ENCODE data around the gene AGER.
"Not testable (repeated sequence)": the region's sequence is repeated elsewhere in the genome, so short reads cannot be mapped to it uniquely, and the experiment has no call there.

Gene AGER

GRCh38 chr6:32146287-32146686 lies 37.8 kb downstream of the AGER start:
- TF ChIP-seq CTCF (IDR thresholded peaks at IDR 0.05; ENCODE audit: borderline replicate concordance, insufficient read depth, low read depth, low read length) = no peak
- no peak overlapping the region for H3K4me3 ChIP-seq (ENCODE audit: low read depth, low read length)

GRCh38 chr6:32144238-32144637 lies 39.8 kb downstream of the AGER start:
- H3K4me3 ChIP-seq (ENCODE audit: low read depth, low read length) = not testable (repeated sequence)

GRCh38 chr6:32140420-32141046 lies 43.5 kb downstream of the AGER start:
- TF ChIP-seq CTCF (IDR thresholded peaks at IDR 0.05; ENCODE audit: borderline replicate concordance, insufficient read depth, low read depth, low read length) = no peak

GRCh38 chr6:32139590-32139989 lies 44.5 kb downstream of the AGER start:
- TF ChIP-seq CTCF (IDR thresholded peaks at IDR 0.05; ENCODE audit: borderline replicate concordance, insufficient read depth, low read depth, low read length) = no peak
- no peak overlapping the region for H3K4me3 ChIP-seq (ENCODE audit: low read depth, low read length)

More at GRCh38 chr6:32140420-32141046, 43.5 kb downstream of the AGER start:
- no peak overlapping the region for H3K4me3 ChIP-seq (ENCODE audit: low read depth, low read length)

DNA sequence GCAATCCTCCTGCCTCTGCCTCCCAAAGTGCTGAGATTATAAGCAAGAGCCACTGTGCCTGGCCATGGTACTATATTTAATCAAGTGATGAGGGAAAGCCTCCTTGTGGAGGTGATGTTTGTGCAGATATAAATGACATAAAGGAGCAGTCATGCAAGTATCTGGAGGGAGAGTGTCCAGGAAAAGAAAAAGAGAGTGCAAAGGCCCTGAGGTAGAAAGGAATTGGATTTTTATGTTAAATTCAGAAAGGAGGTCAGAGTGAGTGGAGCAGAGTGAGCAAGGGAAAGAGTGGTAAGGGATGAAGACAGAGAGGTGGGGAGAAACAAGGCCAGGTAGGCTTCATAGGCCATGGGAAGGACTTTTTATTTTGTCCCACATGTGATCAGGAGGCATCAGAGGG lies 46.6 kb downstream of the AGER start:
- TF ChIP-seq CTCF (IDR thresholded peaks at IDR 0.05; ENCODE audit: borderline replicate concordance, insufficient read depth, low read depth, low read length) = no peak
- H3K4me3 ChIP-seq (ENCODE audit: low read depth, low read length) = no peak overlapping the region

DNA sequence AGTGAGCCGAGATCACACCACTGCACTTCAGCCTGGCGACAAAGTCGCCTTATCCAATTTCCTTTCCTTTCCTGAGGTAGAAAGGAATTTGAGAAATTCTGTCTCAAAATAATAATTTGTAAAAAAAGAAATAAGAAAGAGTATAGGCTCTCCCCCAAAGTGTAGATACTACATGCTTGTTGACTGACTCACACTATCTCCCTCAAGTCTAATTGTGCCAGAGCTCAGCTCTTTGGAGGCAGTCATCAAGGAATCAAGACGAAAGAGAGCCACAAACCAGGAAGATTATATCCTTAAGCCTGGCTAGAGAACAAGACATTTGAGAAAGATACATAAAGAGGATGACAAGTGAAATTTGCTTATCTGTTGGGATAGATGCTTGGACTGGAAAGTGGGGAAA lies 50.3 kb downstream of the AGER start:
- H3K4me3 ChIP-seq (ENCODE audit: low read depth, low read length) = no peak overlapping the region
- no peak for TF ChIP-seq CTCF (IDR thresholded peaks at IDR 0.05; ENCODE audit: borderline replicate concordance, insufficient read depth, low read depth, low read length)

DNA sequence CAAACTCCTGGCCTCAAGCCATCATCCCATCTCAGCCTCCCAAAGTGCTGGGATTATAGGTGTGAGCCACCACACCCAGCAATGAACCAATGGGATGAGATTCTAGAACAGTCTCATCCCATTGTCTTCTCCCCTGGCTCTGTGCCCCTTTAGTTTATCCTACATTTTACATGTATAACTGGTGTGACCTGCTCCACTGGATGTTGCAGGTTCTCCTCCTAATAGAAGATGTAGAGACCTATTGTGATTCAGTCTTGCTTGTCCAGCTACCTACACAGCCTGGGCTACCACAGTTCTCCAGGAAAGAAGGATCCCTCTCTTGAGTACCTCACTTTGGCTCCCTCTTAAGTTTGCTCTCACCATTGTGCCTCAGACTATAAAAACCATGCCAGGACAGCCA lies 51.9 kb downstream of the AGER start:
- no peak overlapping the region for H3K4me3 ChIP-seq (ENCODE audit: low read depth, low read length)
- no peak for TF ChIP-seq CTCF (IDR thresholded peaks at IDR 0.05; ENCODE audit: borderline replicate concordance, insufficient read depth, low read depth, low read length)

Data from GM12875 (cell line).